ENCODE measurements around the gene MASP1.
"Not testable (repeated sequence)": the region's sequence is repeated elsewhere in the genome, so short reads cannot be mapped to it uniquely, and the experiment has no call there.

The MASP1 gene

DNA sequence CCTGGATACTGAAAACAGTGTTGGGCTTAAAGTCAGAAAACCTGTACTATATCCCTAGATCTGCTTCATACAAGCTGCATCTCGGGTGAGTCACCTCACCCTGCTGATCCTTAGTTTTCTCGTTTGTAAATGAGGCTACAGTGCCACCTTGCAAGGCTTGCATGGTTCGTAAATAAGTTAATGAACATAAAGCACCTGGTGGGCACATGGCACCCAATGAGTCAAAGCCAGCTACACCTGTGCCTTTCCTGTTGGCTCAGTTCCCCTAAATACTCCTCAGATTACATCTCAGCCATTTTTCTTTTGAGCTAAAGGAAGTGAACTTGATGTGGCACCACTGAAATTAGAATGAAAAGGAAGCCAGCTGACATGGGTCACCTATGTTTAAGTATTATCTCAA is 67.7 kb downstream of the MASP1 start:
- no peak for DNase-seq (ENCODE audit: low read depth)

DNA sequence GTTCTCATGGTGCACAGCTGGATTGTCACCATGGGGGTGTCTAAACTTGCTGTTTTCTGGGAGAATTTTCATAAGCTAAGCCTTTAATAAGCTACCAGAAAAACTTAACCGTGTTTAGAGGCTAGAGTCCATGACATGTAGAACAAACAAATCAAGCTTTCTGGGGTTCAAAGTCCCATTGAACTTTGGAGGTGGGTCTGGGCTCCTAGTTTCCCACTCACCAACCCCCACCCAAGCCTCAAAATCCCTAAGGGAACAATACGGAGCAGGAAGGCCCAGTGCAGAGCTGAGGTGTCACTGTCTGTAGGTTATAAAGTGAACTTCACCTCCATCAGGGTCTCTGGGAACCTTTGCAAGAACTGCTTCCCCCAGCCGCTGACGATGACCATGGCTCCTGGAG is 68.7 kb downstream of the MASP1 start:
- no peak for DNase-seq (ENCODE audit: low read depth)

DNA sequence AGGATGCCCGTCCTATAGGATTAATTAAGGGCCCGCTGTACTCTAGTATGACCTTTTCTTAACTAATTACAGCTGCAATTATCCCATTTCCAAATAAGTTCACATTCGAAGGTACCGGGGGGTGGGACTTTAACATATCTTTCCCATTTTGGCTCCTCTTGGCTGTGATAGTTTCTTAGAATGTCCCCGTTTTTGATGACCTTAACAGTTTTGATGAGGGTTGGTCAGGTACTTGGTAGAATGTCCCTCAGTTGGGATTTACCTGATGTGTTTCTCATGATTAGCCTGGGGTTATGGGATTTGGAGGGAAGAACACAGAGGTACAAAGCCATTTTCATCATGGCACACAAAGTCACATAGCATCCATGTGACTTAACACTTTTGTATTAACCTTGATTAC is 76.1 kb downstream of the MASP1 start:
- DNase-seq (ENCODE audit: low read depth) = no peak

DNA sequence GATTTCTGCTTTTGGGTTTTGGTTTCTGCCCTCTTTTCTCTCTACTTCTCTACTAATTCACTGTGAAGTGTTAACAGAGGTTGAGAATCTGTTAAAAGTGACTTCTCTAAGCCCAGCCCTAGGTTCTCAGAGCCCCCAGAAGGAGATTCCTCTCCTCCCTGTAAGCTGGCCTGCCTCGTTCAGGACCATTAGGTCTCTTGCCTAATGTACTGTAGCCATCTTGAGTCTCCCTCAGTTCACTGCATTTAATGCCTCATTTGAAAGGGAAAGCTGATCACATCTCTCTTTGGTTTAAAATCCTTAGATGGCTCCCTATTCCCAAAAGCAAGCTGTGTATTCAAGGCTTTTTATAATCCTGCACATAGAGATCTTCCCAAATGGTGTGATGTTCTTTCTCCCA is 77.9 kb downstream of the MASP1 start:
- no peak for DNase-seq (ENCODE audit: low read depth)

DNA sequence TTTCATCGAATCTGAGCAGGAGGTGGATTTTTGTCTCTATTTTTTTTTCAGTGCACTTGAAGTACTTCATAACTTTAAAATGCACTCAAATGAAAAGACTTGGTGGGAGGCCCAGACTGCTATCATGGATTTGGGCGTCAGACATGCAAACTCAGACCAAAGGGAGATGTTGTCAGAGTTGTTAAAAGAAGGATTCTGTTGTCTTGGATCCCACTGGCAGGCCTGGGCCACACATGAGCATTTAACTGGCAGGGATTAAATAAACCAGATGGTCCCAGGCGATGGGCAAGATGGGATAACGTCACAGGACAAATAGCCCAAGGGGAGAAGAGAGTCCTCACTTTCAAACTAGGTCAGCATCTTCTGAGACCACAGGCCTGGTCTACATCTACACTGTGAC is 78.8 kb downstream of the MASP1 start:
- DNase-seq (ENCODE audit: low read depth) = no peak

DNA sequence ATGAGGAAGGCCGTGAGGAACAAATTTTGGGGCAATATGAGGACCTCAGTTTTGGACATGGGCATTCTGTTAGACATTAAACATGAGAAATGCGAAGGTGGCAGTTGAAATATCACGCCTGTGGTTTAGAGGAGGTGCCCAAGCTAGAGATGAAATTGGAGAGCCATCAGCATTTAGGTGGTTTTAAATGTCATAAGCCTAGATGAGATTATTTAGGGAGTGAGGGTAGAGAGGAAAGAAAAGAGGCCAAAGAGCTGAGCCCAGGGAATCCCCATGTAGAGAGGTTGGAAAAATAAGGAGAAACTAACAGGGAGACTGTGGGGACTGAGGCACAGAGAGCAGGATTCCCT is 79.4 kb downstream of the MASP1 start:
- no peak for DNase-seq (ENCODE audit: low read depth)

DNA sequence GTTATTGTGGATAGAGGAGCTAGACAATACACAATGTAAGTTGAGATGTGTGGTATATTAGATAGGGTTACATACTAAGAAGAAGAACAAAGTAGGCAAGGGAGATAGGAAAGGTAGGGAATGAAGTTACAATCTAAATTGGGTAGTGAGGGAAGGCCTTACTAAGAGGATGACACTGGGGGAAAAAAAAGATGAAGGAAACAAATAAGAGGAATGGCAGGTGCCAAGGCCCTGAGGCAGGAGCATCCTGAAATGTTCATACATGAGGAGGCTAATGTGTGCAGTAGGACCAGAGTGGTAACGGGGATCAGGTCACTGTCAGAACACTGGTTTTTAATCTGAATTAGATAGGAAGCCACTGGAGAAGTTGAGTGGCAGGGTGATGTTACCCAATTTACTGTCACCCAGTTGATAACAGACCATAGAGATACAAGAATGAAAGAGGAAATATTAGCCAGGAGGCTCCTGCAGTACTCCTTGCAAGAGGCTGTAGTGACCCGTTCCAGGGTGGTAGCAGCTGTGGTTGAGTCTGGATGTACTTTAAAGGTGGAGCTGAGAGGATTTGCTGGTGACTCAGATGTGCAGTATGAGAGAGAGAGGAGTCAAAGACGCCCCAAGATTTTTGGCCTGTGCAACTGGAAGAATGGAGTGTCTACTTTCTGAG is 79.9 kb downstream of the MASP1 start:
- DNase-seq (ENCODE audit: low read depth) = no peak

DNA sequence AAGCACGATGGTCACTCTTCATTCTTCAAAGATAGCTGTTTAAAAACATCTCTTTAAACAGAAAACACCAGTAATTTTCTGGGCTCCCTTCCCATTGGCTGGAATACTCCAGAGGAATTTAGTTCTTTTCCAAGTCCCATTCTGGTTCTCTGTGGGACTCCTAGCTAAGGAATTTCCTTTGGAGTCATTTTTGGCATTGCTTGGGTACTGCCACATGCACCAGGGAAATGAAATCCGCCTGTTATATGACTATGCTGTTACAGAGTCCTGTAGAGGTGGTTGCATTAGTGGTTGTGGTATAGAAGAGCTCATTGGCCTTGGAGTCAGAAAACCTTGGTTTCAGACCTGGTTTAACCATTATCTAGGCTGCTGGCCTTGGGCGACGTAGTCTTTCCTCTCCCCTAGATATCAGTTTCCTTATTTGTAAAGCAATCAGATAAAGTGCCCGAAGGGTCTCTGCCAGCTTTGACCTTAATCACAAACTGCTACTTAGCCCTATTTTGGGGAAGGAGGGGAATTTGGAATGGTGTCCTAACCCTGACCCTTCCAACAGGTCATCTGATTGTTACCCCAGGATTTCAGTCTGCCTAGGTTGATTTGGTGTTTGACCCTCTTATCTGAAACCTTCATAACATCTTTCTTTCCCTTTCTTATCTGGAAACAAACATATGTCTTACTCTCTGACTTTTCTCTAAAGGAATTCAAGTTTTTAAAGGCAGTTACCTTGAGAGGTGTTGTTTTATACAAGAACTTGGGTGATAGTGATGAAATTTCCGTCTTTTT is 80.8 kb downstream of the MASP1 start:
- DNase-seq (ENCODE audit: low read depth) = no peak

DNA sequence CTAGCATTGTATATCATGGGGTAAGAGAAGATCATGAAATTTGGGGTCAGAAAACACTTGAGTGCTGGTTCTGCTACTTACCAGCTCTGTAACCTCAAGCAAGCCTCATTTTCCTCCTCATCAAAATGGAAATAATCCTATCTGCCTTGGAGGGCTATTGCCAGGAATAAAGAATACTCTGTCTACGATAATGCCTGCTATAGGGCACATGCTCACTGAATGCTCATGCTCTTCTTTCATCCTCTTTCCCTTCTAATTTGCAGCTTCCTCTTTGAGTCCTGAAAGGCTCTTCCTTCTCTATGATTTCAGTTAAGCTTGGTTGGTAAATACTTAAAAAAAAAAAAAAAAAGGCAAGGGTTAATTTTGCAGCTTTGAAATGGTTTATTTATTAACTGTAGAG is 81.4 kb downstream of the MASP1 start:
- DNase-seq (ENCODE audit: low read depth) = no peak

DNA sequence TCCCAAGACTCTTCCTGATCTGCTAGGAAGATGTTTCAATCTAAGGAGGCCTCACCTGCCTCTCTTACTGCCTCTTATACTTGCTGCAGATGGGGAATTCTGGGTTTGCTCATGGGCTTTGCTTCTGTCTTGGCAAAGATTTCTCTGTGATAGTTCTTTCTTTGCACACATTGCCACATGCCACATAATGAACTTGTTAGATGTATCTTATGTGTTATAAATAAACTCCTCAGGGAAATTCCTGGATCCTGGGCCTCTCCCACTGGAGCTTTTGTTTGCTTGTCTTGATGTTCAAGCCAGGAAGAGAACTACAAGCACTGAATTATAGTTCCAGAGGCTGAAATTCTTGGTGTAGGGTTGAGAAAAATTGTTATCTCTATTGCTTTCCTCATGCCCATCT is 82.0 kb downstream of the MASP1 start:
- DNase-seq (ENCODE audit: low read depth) = no peak

DNA sequence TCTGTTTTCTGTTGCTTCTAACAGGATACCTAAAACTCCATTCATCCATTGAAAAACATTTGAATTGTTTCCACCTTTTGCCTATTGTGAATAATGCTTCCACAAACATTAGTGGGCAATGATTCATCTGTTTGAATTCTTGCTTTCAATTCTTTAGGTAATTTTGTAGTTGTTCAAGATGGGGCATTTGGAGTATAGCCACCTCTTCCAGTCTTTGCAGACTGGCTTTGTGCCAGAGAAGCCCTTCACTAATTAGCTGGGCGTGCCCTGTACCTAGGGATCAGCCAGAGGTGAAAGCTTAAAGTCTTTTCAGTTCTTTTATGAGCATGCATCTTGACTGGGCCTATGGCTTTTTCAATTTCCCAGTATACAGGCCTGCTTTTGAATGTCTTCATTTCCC is 83.4 kb downstream of the MASP1 start:
- no peak for DNase-seq (ENCODE audit: low read depth)

DNA sequence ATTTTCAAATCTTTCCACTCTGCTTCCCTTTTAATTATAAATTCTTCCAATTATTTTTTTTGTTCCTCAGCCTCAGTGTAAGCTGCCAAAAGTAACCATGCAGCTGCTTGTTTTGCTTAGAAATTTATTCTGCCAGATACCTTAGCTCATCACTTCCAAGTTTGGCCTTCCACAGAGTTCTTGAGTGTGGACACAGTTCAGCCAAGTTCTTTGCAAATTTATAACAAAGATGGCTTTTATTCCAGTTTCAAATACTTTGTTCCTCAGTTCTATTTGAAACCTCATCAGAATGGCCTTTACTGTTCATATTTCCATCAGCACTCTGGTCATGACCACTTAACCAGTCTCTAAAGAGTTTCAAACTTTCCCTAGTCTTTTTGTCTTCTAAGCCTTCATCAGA is 83.9 kb downstream of the MASP1 start:
- DNase-seq (ENCODE audit: low read depth) = no peak

DNA sequence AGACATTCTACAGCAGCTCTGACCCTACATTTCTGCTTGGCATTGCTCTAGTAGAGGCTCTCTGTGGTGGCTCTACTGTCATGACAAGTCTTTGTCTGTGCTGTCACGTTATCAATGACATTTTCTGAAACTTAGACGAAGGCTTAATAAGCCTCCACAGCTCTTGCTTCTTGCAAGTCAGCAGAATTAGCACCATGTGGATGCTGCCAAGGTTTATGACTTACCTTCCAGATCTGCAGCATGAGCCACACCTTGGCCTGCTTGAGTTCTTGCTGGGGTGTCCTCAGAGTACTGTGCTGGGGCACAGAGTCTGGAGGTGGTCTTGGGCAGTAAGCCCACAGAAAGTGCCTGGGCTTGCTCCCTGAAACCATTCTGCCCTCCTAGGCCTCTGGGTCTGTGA is 84.5 kb downstream of the MASP1 start:
- no peak for DNase-seq (ENCODE audit: low read depth)

DNA sequence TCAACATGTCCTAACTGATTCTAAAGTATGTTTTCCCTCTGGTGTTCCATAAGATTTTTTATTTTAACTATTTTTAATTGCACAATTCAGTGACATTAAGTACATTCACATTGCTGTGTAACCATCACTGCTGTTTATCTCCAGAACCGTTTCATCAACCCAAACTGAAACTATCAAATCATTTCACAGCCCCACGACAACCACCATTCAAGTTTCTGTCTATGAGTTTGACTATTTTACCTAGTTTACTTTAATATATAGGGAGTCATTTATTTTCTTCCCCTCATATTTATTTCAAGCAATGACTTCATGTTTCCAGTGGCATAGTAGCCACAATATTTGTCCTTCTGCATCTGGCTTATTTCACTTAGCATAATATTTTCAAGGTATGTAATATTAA is 85.9 kb downstream of the MASP1 start:
- DNase-seq (ENCODE audit: low read depth) = no peak

DNA sequence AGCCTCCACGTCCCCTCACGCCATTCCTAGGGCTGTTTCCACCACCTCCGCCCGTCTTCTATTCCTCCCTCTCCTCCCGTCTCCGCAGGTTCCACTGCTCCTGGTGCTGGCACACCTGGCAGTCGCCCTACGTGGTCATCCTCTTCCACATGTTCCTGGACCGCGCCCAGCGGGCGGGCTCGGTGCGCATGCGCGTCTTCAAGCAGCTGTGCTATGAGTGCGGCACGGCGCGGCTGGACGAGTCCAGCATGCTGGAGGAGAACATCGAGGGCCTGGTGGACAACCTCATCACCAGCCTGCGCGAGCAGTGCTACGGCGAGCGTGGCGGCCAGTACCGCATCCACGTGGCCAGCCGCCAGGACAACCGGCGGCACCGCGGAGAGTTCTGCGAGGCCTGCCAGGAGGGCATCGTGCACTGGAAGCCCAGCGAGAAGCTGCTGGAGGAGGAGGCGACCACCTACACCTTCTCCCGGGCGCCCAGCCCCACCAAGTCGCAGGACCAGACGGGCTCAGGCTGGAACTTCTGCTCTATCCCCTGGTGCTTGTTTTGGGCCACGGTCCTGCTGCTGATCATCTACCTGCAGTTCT is 92.0 kb downstream of the MASP1 start:
- not testable (repeated sequence) for DNase-seq (ENCODE audit: low read depth)

DNA sequence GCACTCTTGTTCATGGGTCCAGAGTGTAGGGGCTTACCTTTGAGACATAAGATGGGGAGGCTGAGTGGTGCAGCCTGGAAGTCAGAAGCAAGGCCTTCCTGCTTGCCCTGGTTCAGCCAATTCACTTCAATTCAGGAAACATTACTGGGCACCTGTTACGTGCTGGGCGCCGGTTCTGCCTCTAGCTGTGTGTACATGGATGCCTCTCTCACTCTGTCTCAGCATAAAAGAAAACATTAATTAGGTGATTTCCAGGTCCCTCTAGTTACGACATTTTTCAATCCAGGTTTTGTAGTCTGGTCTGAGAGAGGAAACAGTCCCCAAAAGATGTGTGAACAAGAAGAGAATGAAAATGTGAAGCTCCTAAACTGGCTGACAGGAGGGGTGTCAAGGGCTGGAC is 93.0 kb downstream of the MASP1 start:
- DNase-seq (ENCODE audit: low read depth) = no peak

DNA sequence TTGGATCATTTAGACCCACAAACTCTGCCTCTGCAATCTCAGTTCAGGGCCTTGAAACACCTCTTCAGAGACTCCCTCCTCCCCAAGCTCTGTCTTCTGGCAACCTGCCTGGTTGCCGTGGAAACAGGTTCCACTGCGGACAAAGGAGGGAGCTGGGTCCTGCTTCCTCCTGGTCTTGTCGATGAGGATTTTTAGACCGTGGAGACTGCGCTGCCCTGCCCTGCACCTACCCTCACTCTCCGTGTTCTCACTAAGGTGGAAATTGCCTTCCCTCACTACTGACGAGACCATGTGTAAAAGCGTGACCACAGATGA is 94.2 kb downstream of the MASP1 start, which contains the start of gene RTP1:
RTP1 (plus strand) TSS at position 152 of the 315 bp plus-strand sequence; CDS start at position 182, 30 bp downstream.
- no peak for DNase-seq (ENCODE audit: low read depth)

DNA sequence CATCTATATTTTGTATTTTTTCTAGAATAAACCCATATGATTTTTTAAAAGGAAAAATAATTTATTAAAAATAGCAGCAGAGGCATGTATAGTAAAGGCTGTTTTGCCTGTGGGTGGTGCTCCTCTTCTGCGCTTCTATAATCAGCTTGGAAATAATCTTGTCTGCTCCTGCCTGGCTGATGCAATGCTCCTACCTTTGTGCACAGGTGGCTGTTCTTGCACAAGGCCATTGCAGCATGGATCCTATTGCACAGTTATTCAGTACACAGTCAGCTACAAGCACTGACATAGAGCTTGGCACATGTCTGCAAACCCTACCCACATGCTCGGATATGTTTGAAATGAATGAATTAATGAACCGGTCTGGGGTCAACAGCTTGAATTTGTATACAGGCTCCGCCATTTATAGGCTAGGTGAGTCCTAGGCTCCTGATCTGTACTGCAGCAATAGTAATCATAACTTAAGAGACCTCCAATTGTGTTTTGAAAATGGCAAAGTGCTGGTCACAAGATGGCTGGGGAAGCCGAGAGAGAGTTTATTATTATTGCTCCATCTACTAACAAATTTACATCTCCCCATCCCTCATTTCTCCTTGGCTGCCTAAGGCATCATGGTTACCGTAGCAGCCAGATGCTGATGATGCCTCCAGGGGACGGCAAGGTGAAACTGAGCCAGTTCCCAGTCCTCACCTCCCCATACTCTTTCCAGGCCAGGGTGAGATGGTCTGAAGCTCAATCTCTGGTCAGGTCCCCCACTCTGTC is 94.8 kb downstream of the MASP1 start:
- no peak for DNase-seq (ENCODE audit: low read depth)

DNA sequence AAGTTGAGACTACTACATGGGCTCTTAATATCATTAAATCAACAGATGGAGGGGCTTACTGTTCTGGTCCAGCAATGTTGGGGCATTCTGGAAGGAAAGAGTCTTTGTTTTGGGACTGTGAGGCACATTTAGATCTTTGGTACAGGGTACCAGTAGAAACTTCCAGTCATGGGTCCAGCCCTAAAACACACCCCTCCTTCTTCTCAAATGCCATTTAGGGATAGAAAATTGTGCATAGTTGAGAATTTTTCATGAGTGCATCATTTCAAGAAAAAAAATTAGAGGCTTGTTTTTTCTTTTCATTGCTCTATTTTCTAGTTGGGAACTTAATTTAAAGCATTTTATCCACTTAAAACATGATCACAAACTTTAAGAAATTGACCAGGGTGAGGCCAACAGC is 98.4 kb downstream of the MASP1 start:
- DNase-seq (ENCODE audit: low read depth) = no peak

DNA sequence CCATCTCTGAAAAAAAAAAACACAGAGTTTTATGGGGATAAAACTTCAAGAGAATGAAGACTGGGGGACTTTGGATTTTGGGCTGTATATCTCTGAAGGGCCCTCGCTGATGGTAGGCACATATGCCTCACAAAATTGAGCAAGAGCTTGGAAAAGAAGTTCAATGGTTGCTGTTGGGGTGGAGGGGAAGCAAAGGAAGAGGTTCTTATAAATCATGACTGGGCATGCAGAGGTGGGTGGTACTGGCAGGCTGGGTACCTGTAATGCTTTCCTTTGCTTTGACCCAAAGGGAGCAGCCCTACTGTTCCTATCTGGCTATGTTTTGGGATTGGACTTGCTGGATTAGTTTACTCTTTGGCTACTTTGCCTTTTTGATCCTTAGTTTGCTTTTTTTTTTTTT is 100.3 kb downstream of the MASP1 start:
- no peak for DNase-seq (ENCODE audit: low read depth)

DNA sequence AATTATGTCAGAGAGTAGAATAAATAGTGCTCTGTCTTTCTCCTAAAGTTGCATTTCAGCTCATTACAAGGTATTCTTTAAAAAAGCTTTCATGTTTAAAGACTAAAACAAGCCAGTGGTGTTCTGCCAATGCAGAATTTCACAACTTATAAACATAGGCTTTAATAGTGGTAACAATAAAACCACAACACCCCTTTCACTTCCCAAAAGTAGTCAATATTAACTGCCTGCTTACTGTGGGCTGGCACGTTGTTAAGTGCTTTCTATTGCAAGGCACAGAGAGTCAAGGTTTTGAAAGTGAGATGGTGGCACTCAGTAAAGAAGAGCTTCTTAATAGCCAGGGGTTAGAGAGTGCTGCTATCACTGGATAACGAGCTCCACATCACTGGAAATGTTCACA is 102.6 kb downstream of the MASP1 start:
- no peak for DNase-seq (ENCODE audit: low read depth)

DNA sequence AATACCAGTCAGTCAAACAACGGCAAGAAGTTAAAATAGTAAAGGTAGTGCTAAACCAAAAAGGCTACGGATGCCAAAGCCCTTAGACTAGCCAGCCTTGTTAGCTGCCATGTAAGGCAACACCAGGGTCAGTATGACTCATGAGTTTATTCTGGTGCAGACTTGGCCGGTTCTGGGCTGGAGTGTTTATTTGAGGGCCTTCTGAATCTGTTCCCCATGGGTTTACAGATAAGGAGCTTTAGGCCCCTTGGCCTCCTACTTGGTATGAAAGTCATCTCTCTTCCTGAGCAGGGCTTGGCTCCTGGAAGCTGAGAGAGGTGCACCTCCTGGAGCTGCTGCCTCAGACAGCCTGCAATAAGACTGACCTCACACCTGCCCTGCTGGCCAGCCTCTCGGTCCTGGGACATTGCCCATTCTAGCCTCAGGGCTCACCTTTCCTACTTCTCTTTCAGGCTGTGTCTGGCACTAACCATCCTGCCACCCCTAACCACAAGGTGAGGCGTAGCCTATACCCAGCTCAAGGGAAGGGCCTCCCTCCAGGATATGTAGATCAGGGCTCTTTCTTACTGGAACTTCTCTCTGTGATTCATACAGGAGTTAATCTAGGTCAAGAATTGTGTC is 104.6 kb downstream of the MASP1 start:
- no peak for DNase-seq (ENCODE audit: low read depth)

DNA sequence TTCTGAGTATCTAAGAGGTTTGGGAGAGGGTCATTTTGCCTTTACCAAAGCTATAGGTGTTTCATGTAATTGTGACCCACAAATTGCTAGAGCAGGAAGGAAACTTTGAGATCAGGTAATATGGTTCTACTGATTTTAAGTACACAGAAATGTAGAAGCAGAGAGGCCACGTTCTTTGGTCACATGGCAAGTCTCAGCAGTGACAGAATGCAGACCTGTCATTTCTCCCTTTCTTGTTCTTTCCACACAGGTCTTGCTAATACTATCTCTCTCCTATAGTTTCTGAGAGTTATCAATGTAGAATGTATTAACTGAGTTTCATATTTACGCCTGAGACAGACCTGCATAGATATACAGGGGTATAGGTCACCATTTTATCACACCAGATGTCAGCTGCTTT is 105.2 kb downstream of the MASP1 start:
- no peak for DNase-seq (ENCODE audit: low read depth)
